ENCODE measurements around the gene JPH3.

Gene JPH3

DNA sequence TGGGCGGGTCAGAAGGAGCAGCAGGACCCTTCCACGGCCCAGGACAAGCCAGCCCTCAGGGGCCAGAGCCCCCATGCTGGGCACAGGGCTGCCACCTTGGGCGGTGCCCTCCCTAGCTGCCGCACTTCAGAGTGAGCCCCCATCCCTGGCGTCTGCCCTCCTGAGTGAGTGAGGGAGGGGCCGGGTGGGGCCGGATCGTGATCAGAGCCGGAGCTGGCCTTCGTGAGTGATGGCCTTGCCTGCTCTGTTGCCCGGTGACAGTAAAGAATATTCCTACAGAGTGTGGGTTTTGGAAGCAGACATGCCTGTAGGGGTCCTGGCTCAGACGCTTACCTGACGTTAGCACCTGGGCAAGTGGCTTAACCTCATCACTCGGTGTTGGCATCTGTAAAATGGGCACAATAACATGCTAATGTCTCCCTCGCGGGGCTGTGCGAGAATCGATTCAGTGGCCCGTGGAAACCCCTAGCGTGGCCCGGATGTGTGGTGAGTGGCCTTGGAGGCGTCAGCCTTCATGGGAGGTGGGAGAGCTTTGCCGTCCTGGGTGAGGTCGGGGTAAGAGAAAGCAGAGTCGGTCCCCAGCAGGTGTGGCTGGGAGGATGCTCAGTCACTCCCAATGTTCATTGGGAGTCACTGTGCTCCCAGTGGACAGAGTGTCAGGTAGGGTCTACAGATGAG is 26.1 kb downstream of the JPH3 start:
- no peak for DNase-seq

DNA sequence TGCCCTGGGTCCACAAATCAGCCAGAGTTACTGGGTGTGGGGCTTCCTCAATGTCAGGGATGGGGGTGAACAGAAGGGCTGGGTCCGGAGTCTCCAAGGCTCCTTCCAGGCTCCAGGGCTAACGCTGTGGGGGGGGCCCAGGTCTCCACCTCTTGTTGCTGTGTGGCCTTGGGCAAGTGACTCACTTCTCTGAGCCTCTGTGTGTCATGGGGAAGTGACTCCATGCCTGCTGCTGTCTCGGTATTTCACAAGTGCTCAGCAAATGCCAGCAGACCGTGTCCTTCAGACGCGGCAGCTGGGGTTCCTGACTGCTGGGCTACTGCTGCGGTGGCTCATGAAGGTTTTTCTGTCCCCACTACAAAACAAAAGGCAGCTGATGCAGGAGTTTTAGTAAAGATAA is 26.6 kb downstream of the JPH3 start:
- DNase-seq, result no peak

DNA sequence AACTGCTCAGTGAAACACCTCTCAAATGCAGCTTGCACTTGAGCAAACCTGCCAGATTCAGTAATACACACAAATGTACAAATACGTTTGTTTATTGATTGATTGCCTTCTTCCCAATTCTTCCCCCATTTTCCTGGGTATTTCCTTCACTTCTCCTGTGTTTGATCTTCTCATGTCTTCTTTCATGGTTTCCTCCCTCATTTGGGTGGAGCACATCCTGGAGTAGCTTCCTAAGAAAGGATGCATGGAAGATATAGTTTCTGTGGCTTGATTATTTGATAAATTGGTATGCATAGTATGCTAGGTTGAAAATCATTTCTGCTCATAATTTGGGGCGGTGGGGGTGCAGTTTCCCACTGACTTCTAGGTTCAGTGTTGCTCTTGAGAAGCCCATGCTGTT is 28.8 kb downstream of the JPH3 start:
- DNase-seq, result no peak

DNA sequence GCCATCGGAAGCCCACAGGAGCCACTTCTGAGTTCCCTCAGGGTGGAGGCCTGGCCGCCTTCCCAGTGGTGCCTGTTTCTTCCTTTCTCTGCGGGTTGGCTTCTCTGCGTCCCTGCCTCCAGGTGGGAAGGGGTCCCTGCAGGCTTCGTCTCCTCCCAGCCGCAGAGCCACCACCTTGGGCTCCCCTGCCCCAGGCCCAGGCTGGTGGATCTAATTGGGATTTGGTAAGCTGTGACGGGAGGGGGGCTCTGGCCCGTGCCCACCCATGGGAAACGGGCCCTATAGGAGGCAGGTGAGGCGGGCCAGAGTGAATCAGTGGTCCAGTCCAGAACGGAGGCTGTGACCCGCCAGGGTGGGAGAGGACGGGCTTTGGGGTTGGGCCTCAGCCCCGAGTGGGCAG is 32.1 kb downstream of the JPH3 start:
- no peak for DNase-seq

DNA sequence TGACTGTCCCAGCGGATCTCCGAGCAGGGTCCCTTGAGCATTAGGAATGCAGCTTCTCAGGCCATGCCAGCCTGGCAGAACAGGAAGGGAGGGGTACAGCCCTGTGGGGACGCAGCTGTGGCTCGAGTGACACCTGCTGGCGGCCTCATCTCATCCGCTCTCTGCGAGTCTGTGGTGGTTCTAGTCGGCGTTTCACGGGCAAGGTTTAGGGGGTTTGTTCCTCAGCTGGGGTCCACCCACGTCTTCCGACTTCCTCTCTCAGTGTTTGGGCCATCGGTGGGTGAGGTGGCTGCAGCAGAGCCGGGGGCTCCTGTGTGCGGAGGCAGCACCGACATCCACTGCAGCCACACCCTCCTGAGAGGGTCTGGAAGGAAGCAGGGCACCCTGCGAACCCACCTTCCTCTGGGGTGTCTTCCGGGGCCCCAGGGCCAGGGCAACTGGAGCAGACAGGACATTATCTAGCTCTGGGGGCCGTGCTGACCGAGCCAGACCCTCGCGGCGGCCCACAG is 33.3 kb downstream of the JPH3 start:
- DNase-seq, result peak; percentile 1

DNA sequence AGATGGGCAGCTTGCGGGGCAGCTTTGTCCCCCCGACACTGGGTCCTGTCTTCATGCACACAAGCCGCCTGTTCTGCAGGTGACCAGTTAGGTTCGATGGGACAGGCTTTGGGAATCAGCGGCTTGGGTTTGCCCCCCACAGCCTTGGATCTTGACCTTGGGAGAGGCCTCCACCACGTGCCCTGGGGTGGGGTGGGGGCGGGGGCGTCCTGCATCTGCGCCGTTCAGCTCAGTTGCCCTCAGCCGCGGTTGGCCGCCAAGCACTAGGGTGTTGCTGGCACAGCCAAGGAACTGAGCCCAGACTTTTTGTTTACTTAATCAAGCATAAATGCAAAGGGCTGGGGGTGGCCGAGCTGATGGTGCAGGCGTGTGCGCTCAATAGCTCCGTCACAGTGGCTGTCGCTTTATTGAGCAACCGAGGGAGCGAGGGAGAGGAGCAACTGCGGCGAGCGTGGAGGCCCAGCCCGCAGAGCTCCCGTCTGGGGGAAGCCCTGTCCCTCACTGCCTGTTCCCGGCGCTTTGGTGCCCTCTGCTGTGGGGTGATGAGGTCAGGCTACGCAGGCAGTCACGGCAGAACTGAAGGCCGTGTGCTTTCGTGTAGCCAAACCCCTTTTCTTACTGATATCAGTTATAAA is 33.9 kb downstream of the JPH3 start:
- peak; percentile 1 for DNase-seq

DNA sequence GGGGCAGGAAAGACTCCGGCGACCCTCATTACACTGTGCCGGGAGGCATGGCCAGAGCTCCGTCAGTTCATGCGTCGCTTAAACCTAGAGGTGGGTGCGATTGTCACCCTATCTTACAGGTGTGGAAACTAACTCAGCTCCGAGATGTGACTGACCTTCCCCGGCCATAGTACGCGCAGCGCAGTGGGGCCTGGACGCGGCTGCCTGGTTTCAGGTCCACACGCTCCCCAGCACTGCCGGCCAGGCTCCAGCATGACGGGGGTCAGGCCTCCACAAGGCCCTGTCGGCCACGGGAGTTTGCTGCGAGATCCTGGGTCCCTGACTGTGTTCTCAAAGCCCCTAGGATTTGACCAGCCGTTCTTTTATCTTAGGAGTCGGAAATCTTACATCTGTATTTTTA is 34.4 kb downstream of the JPH3 start:
- DNase-seq, result no peak

DNA sequence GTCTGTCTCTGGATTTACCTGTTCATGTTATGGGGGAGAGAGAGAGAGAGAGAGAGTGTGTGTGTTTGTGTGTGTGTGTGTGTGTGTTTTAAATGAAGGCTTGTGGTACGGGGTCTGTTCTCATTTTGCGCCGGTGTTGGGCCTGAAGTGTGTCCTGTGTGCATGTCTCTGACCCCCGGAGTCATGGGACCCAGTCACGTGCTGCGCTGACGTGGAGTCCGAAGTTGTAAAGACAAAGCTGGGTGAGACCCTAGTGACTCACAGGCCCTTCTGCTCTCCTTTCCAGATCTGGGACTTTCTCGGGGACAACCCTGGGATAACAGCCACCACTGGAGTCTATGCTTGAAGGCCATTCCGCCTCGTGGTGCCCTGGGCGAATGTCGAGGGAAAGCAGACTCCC is 35.0 kb downstream of the JPH3 start:
- DNase-seq, result no peak

DNA sequence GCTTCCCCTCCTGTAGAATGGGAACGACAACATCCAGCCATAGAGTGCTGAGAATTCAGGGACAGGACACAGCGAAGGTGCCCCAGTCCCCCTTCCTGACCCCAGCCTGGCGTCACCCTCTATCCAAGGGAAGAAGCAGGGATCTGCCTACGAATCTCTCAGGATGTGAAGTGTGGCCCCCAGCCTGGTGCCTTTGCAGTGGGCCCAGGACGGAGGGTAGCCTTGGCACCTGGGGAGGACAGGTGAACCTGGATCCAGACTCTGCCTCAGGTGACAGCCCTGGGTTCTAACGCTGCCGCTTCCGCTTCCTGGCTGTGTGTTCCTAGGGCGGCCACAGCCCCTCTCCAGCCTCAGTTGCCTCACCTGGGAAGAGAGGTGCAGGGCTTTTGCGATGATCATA is 36.4 kb downstream of the JPH3 start:
- DNase-seq, result no peak

DNA sequence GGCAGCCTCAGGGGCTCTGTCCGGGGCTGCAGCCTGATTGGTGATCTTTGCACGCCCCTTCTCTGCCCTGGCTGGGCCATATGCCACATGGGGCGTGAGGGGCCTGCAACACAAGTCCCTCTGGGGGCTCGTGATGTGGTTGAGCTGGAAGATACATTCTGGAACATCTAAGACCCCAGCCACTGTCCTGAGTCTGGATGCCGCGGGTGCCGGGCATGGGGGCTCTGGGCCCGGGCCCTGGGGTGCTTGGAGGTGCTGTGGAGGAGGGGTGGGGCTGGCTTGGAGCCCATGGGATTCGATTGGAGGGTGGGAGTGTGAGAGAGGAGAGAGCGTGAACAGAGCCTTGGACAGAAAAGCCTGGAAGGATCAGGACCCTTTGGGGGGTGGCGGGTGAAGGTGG is 39.4 kb downstream of the JPH3 start:
- no peak for DNase-seq

DNA sequence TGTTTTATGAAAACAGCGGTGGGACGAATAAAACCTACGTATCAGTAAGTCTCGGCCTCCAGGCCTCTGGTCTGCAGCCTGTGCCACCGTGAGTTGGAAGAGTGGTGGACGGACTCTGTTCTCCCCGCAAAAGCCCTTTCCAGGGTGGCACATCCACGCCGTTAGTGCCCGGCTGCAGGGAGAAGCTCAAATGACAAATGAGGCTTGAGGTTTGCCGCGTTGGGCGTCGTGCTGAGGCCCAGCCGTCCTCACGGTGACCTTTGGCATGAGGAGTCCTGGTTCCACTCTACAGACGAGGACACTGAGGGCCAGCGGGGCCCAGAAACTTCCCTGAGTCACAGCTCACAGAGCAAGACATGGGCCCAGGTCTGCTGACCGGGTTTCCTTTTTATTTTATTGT is 40.2 kb downstream of the JPH3 start:
- no peak for DNase-seq

DNA sequence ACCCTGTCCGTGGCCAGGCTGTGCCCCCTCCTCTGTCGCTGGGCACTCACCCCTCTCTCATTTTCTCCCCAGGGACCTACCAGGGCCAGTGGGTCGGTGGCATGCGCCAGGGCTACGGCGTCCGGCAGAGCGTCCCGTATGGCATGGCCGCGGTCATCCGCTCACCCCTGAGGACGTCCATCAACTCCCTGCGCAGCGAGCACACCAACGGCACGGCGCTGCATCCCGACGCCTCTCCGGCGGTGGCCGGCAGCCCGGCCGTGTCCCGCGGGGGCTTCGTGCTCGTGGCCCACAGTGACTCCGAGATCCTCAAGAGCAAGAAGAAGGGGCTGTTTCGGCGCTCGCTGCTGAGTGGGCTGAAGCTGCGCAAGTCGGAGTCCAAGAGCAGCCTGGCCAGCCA is 41.9 kb downstream of the JPH3 start:
- no peak for DNase-seq

DNA sequence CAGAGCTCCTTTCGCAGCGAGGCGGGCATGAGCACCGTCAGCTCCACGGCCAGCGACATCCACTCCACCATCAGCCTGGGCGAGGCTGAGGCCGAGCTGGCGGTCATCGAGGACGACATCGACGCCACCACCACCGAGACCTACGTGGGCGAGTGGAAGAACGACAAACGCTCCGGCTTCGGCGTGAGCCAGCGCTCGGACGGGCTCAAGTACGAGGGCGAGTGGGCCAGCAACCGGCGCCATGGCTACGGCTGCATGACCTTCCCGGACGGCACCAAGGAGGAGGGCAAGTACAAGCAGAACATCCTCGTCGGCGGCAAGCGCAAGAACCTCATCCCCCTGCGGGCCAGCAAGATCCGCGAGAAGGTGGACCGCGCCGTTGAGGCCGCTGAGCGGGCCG is 42.3 kb downstream of the JPH3 start:
- no peak for DNase-seq

DNA sequence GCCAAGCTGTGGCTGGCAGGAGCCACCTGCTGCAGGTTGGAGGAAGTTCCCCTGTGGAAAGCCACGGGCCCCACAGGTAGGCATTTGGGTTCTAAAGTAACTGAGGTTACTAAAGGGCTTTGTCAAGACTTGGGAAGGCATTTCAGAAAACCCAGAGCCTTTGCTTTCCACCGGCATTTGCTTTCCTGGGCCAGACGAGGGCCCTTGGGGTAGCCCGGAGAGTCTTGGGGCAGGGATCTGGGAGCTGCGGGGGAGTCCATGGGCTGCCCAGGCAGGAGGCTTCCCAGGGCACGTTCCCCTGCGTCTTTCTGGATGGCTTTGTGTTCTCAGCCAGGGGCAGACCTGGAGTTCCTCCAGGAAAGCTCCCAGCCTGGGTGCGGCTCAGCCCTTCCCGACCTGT is 43.5 kb downstream of the JPH3 start:
- DNase-seq, result no peak

DNA sequence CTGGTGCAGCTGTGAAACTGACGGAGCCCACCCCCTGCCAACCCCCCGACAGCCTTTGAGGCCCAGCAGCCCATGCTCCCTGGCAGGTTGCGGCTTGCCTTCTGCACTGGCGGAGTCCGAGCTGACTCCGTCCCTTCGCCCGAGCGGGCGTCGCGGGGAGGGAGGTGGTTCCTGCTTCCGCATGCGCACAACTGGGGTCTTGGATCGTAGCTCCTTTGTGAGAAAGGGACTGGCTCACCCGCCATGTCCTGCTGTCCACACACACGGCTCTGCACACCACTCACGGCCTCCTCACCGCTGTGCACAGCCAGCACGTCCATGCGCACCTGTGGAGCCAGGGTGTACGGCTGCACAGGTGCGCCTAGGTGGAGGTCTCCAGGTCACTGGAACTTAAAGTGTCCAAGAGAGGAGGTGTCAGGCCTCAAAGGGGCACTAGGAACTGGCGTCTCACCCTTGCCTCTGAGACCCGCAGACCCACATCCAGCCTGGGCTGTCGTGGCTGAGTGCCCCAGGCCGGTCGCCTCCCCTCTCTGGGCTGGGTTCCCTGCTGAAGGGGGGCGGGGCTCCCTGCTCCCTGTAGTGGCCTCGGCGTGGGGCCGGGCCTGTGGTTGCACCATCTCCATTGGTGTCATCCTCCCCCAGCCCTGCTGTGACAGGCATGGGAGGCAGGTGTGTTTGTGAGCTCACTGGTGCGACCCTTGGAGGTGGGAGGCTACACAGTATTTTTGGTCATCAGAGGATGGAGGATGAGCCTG is 45.3 kb downstream of the JPH3 start:
- no peak for DNase-seq

DNA sequence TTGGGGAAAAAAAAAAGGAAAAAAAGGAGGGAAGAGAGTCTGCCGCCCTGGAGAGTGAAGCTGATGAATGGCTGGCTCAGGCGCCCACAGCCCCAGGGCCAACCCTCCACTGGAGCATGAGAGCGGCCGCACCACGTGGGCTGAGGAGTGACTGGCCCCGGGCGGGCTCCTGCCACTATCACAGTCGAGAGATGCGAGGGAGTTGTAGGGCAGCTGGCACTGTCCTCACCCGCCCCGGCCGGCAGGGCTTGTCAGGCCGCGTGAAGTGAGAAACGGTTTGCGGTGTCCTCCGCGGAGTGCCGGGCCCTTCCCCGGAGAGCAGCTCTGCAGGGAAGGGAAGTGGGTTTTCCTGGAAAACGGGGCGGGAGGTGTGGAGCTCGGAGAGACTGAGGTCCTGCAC is 45.9 kb downstream of the JPH3 start:
- no peak for DNase-seq

DNA sequence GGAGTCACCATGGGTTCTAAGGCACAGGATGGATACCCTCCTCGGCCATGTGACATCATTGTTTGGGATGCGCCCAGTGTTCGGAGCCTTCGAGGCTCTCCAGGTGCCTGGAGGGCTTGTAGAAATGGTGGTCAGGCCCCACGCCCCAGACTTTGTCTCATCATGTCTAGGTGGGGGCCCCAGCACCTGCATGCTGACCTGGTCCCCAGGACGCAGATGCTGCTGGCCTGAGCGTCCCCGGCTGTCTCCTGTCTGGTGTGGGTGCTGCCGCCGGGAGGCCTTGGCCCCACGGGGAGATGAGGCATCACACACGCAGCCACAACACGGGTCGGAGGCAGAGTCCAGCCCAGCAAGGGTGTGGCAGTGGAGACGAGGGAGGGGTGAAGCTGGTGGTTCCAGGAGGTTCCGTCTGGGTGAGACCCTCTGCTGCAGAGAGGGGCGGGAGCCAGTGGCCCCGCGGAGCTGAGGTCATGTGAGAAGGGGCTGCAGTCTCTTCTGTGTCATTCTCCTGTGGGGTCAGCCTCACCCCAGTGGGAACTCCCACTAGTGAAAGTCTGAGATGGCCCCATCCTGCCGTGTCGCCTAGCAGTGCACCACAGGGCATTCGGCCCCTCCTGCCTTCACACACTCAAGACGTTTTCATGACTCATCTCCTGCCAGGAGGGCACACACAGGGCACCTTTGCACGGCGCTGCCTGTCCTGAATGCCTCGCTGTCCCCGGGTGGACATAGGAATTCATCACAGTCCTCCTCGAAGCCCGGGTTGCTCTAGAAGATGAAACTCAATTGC is 46.6 kb downstream of the JPH3 start:
- DNase-seq, result no peak

DNA sequence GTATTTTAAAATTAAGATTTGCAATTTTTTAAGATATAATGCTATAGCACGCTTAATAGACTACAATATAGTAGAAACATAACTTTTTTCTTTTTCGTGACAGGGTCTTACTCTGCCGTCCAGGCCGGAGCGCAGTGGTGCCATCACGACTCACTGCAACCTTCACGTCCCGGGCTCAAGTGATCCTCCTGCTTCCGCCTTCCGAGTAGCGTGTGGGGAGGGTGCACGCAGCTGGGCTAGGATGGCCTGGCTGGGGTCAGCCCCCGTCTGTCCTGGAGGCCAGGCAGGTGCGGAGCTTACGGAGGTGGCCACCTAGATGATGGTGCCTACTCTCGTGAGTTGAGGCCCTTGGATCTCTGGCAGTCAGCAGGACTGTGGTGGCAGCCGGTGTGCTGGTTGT is 50.1 kb downstream of the JPH3 start:
- no peak for DNase-seq

DNA sequence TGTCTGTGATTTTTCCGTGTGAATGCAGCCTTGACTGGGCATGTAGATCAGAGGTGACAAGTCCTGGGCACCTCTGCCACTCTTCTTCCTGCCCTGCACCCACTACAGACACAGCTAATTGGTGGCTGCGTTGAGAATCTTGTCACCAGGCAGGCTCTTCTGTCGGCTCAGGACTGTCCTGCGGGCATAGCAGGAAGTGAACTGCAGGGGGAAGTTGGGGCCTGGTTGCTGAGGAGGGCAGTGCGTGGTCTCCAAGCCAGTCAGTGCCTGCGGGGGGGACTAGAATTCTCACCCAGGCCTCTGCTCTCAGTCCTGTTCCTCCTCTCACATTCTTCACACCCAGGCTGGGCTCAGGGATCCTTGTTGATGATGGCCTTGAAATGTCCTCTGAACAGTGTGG is 50.5 kb downstream of the JPH3 start:
- DNase-seq, result no peak

DNA sequence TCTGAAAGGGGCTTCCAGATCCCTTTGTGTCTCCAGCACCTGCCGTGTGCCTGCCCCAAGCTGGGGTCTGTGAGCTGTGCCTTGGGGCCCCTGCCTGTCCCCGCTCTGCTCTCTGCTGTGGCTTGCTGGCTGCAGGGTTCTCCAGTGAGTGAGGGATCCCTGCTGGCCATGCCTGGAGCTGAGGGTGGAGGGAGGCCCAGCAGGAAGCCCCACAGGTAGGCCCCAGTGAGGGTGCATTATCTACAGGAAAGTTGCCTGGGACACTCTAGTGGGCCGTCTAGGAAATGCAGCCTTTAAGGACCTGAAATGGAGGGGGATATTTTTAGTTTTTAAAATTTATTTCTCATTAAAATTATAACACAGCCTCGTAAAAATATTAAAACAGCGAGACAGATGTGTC is 50.9 kb downstream of the JPH3 start:
- DNase-seq, result no peak

DNA sequence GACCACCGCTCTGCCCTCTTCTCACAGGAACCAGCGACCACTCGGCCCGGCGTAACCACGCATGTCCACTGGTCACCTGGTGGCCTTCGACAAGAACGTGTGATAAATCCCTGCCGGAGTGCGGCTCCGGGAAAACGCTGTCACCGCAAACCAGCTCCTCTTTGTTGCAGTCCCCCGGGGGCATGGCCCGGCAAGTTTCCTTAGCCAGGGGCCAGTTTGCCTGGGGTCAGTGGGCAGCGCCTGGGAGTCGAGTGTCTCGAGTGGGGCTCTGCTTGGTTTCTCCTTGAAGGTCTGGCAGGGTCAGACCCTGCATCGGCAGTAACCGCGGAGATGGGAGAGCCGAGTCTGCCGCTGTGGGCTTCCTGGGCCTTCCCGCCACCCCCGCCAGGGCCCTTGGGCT is 52.5 kb downstream of the JPH3 start:
- DNase-seq, result no peak

DNA sequence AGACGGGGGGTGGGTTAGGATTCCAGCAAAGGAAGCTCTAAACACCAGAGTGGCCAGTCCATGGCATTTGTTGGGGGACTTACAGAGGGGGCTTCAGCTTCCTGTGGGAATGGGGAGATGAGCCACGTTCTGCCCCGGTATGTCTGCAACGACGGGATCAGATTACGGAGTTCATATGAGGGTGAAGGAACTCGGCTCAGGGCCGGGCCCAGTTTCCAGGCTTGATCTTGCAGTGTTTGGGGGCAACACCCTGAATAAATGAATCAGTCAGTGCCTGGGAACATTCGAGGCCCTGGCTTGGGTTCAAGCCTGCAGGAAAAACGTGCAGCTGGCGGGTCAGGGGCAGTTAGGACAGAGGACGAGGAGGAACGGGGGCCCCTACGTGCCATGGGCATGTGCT is 54.0 kb downstream of the JPH3 start:
- DNase-seq, result no peak

DNA sequence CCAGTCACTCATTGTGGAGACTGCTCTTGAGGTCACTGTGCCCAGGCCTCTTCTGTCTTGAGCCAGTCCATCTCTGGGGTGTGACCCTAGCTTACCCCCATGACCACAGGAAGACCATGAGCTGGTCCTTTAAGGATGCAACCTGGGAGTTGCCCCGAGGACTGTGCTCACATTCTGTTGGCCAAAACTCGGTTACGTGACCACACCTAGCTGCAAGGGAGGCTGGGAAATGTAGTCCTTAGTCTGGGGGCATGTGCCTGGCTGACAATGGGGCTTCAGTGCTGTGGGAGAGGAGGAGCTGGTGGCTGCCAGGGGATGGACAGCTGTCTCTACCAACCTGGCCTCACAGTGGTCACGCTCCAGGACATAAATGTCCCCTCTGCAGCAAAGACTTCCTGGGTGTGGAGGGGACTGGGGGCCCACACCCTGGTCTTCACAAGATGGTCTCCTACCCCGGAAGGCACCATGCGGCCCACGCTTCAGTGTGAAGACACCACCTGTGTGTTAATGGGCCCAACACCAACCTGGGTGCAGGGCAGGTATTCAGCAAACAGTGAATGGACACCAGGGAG is 55.4 kb downstream of the JPH3 start:
- no peak for DNase-seq

All from NCI-H1417 treated with DMSO at 0.1 percent for 48 hours (cell line).